HepG2 (cell line): ENCODE results near the gene NFKB1. TPM values are rescaled to one million over a fixed set of nuclear protein-coding genes. Genes with fewer than 3 reads are reported as not detected.

Source experiments
- ATAC-seq: fragments of 200-7000 bp; cut with Tn5 transposase; 3 replicates; pipeline ENCODE4 v1.9.1; 2020; ENCODE audit warnings: mild to moderate bottlenecking, moderate library complexity
- BruUV-seq: library from RNA; stranded (reverse); fragments of 400-500 nt; replicated peaks from 2 replicates; lab custom pipeline; 2021; lab: Mats Ljungman, UMichigan
- CTCF ChIA-PET: fragments of 300-600 bp; formaldehyde crosslinking; extraction: SDS; loops from one replicate; lab custom pipeline; 2021; ENCODE audit warnings: low total read pairs, inconsistent platforms, low intra/inter-chr PET ratio; lab: Yijun Ruan, JAX
- POLR2A ChIA-PET: fragments of 350-600 bp; sonication (Branson Sonifier 250); formaldehyde crosslinking; loops from one replicate; lab custom pipeline; 2020; ENCODE audit warnings: antibody characterized with exemption, inconsistent platforms; lab: Yijun Ruan, JAX
- DNase-seq: peaks from one replicate; pipeline ENCODE4 v3.0.0-alpha.2; 2015; ENCODE audit warnings: low spot score
- FAIRE-seq: peaks from 3 replicates; lab custom pipeline; 2011; peaks lifted over from hg19 to GRCh38; lab: Jason Lieb, UNC
- H2AFZ ChIP-seq: one replicate; pipeline ENCODE4 v1.6.1; 2011; ENCODE audit warnings: low read length, inconsistent platforms
- H3K27ac ChIP-seq: fragments of 300-600 bp; 3 replicates; pipeline ENCODE4 v1.8.0; 2011; ENCODE audit warnings: mixed run types, mild to moderate bottlenecking, mixed read lengths, low read length, inconsistent platforms; ENCODE audit not compliant: insufficient read depth; ENCODE audit errors: extremely low read length
- H3K27me3 ChIP-seq, 2 experiments: fragments of 200-600 bp in 1 of 2; 2 replicates in 1 of 2; 3 replicates in 1 of 2; pipeline versions ENCODE4 v1.6.0 to v1.8.0; 2011; ENCODE audit warnings: low read length in 2 of 2, mild to moderate bottlenecking in 2 of 2, moderate library complexity in 2 of 2, inconsistent platforms in 1 of 2; ENCODE audit not compliant: insufficient read depth in 2 of 2, control insufficient read depth in 1 of 2
- H3K36me3 ChIP-seq, 2 experiments: fragments of 200-600 bp in 1 of 2; replicated peaks in 1 of 2; 2 replicates in 1 of 2; 3 replicates in 1 of 2; pipeline versions ENCODE4 v1.5.1 to v1.8.0; 2011; ENCODE audit warnings: low read length in 2 of 2, inconsistent platforms in 1 of 2; ENCODE audit not compliant: insufficient read depth in 2 of 2, control insufficient read depth in 1 of 2
- H3K4me1 ChIP-seq: 2 replicates; pipeline ENCODE4 v1.5.1; 2012; ENCODE audit warnings: low read length, inconsistent platforms; ENCODE audit not compliant: insufficient read depth
- H3K4me2 ChIP-seq: 2 replicates; pipeline ENCODE4 v1.6.0; 2011; ENCODE audit warnings: low read depth, low read length, inconsistent platforms
- H3K4me3 ChIP-seq, 3 experiments: fragments of 200-600 bp in 1 of 3; sonication (generic), shearing (Covaris generic) in 1 of 3; replicated peaks in 1 of 3; 2 replicates each; pipeline ENCODE4 v1.5.1; 2011 to 2016; ENCODE audit warnings: low read length in 3 of 3, inconsistent platforms in 2 of 3, low read depth in 2 of 3, mild to moderate bottlenecking in 2 of 3, control low read depth in 1 of 3, mixed read lengths in 1 of 3; ENCODE audit not compliant: insufficient read depth in 1 of 3
- H3K79me2 ChIP-seq: one replicate; pipeline ENCODE4 v1.6.1; 2011; ENCODE audit warnings: low read length, inconsistent platforms; ENCODE audit not compliant: insufficient read depth
- H3K9ac ChIP-seq: 2 replicates; pipeline ENCODE4 v1.6.0; 2011; ENCODE audit warnings: mild to moderate bottlenecking, low read depth, low read length, inconsistent platforms; ENCODE audit not compliant: insufficient read depth
- H3K9me3 ChIP-seq: 2 replicates; pipeline ENCODE4 v1.5.1; 2012; ENCODE audit warnings: mild to moderate bottlenecking, low read length
- H4K20me1 ChIP-seq: 2 replicates; pipeline ENCODE4 v1.6.0; 2011; ENCODE audit warnings: inconsistent platforms, mild to moderate bottlenecking, low read length, moderate library complexity; ENCODE audit not compliant: insufficient read depth
- AGO1 ChIP-seq: fragments of 200-400 bp; formaldehyde crosslinking; IDR thresholded peaks from 2 replicates; pipeline ENCODE4 v1.6.1; 2017; ENCODE audit warnings: mild to moderate bottlenecking, low read depth, low read length, moderate library complexity; ENCODE audit not compliant: poor library complexity, severe bottlenecking
- IKZF1 ChIP-seq: fragments of 450-650 bp; IDR thresholded peaks from 2 replicates; pipeline ENCODE4 v1.7.1; 2016
- KAT8 ChIP-seq: IDR thresholded peaks from 2 replicates; pipeline ENCODE4 v1.6.1; 2016; ENCODE audit warnings: missing genetic modification reagents, missing compliant biosample characterization
- NR3C1 ChIP-seq: sonication (generic); formaldehyde crosslinking; IDR thresholded peaks from 2 replicates; pipeline ENCODE4 v1.4.0; 2020; ENCODE audit warnings: missing genetic modification reagents
- YEATS4 ChIP-seq: sonication (generic); formaldehyde crosslinking; IDR thresholded peaks from 2 replicates; pipeline ENCODE4 v1.4.0; 2020; ENCODE audit warnings: missing genetic modification reagents, borderline replicate concordance
- whole genome bisulfite sequencing: methylation state at CpG from one replicate; pipeline ENCODE4 v1.1.6; 2017; ENCODE audit warnings: low lambda C conversion rate; 5-methylcytosine and 5-hydroxymethylcytosine counted together
- in situ Hi-C: cut with HindIII; loops from 2 replicates; pipeline ENCODE4 v1.10.0; 2017; ENCODE audit warnings: low pct_unique_long_range_greater_than_20kb; ENCODE audit not compliant: extremely low pct_ligation_motif_present
- intact Hi-C: fragments of 100-400 bp; cut with micrococcal nuclease; formaldehyde crosslinking; loops from one replicate; pipeline ENCODE4 v1.10.0; 2022; ENCODE audit not compliant: unreplicated experiment
- polyA plus RNA-seq, 8 experiments: library from polyadenylated mRNA; depleted of rRNA in 3 of 8; stranded (reverse) in 7 of 8; unstranded in 1 of 8; fragments of >200 nt; fragmentation: Illumina TruSeq in 4 of 8; extraction: Trizol in 4 of 8; gene quantifications; 2 replicates each; pipeline versions ENCODE4 v1.2.1 to v1.2.3, GENCODE V29; 2011 to 2016; ENCODE audit warnings: low read depth in 4 of 8, missing spikeins in 1 of 8, mixed read lengths in 1 of 8; ENCODE audit not compliant: insufficient read depth in 1 of 8
- total RNA-seq, 5 experiments: library from RNA; depleted of rRNA; stranded (reverse); fragments of >200 nt; fragmentation: Illumina TruSeq; extraction: Trizol; gene quantifications; 2 replicates each; pipeline ENCODE4 v1.2.3, GENCODE V29; 2016; ENCODE audit warnings: low read depth in 1 of 5
- TF ChIP-seq, protein P1 (sequence below): sonication (generic); formaldehyde crosslinking; IDR thresholded peaks from 2 replicates; pipeline ENCODE4 v1.4.0; 2020; ENCODE audit warnings: mild to moderate bottlenecking, missing genetic modification reagents

NFKB1 gene
- total and polyA plus RNA-seq, 2 of the 13 experiments (the other 11 are each of a cell fraction or from before 2014, with no cell fraction given) = 15.4 to 31.6 TPM

DNA sequence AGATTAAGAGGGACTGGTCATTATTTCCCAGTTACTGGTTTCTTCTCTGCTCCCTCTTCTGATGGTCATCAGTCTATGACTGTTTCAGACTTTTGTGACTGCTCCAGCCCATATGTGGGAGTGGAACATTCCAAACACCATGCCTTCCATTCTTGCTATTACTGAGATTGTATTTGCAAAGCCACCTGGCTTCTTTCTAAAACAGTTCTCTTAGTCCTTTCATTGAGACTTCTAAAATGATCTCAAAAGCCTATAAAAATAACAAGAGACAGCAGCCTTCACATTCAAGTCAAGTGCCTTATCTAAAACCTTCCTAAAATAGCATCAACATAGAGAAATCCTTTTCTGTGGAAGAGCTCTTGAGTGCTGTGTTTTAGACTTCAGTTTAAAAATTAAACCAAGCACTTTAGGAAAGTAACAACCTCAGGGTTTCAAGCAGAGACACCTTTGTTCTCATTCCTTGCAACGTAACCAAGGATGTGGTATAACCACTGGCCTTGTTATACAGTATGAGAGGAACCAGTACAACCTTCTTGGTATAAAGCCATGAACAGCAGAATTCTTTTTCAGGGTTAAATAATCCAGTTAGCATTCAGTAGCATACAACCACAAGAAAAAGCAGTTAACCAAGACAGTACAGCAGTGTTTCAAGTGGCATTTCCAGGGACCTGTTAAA lies 97.1 kb downstream of the NFKB1 start:
- 100% methylated on average over 1 of the region's 1 CpG for WGBS
- Histone ChIP-seq H3K27ac (no peak overlapping the region), H3K9me3 (no peaks in the 10 kb centered on the region), H4K20me1 (no peaks in the 10 kb centered on the region), H3K4me3 (no peak overlapping the region), H2AFZ (no peak overlapping the region), H3K27me3 (no peaks in the 10 kb centered on the region), H3K36me3 (peaks cover 17 to 71% of the 10 kb centered on the region in 2 experiments), H3K4me1 (no peaks in the 10 kb centered on the region), H3K4me2 (no peak overlapping the region), H3K79me2 (no peaks in the 10 kb centered on the region), H3K9ac (no peak overlapping the region)
- intact Hi-C loops (no loop called here), in situ Hi-C loops (no loop called here)
- TF ChIP-seq, protein P1, sequence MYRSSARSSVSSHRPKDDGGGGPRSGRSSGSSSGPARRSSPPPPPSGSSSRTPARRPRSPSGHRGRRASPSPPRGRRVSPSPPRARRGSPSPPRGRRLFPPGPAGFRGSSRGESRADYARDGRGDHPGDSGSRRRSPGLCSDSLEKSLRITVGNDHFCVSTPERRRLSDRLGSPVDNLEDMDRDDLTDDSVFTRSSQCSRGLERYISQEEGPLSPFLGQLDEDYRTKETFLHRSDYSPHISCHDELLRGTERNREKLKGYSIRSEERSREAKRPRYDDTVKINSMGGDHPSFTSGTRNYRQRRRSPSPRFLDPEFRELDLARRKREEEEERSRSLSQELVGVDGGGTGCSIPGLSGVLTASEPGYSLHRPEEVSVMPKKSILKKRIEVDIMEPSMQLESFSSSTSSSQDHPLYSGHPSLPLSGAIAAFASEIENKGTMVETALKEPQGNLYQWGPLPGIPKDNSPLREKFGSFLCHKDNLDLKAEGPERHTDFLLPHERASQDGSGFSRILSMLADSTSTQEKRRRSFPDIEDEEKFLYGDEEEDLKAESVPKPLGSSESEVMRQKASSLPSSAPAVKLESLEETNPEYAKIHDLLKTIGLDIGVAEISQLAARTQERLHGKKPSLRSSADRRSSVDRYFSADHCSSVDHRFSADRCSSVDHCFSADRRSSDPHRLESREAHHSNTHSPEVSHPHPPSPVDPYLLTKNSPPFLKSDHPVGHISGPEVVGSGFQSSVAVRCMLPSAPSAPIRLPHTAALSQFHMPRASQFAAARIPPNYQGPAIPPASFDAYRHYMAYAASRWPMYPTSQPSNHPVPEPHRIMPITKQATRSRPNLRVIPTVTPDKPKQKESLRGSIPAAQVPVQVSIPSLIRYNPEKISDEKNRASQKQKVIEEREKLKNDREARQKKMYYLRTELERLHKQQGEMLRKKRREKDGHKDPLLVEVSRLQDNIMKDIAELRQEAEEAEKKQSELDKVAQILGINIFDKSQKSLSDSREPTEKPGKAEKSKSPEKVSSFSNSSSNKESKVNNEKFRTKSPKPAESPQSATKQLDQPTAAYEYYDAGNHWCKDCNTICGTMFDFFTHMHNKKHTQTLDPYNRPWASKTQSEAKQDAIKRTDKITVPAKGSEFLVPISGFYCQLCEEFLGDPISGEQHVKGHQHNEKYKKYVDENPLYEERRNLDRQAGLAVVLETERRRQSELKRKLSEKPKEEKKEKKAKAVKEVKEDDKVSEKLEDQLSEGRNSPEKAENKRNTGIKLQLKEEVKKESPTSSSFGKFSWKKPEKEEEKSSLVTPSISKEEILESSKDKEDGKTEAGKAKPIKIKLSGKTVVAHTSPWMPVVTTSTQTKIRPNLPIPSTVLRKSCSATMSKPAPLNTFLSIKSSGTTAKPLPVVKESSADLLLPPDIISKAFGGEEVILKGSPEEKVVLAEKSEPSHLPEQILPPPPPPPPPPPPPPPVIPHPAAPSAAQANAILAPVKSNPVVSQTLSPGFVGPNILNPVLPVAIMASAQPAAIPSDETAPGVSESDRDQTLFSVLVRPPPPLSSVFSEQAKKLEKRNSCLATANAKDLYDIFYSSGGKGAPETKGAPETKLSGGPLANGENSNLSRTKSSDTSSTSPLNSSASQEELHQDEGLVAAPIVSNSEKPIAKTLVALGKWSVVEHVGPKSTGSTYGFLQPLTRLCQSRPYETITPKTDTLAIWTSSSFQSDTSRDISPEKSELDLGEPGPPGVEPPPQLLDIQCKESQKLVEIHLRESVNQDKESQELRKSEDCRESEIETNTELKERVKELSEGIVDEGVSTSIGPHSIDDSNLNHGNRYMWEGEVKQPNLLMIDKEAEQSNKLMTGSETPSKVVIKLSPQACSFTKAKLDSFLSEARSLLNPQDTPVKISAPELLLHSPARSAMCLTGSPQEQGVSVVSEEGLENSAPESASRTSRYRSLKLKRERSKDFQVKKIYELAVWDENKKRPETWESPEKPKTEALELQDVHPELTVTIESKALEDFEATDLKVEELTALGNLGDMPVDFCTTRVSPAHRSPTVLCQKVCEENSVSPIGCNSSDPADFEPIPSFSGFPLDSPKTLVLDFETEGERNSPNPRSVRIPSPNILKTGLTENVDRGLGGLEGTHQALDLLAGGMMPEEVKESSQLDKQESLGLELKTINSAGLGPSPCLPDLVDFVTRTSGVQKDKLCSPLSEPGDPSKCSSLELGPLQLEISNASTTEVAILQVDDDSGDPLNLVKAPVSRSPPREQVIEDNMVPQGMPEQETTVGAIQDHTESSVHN (CRISPR knock-in tag) = no peak
- TF ChIP-seq IKZF1 (no peak), AGO1 (no peak), NR3C1 (CRISPR knock-in tag) (no peak), KAT8 (no peak), YEATS4 (CRISPR knock-in tag) (no peak)
- ATAC-seq (no peak), FAIRE-seq (no peak), DNase-seq (no peak)
- CTCF ChIA-PET = no interaction called here
- no TSS peak for BruUV-seq
- POLR2A ChIA-PET = no interaction called here
